ENCODE results near the gene CFAP221.

The CFAP221 gene

GRCh38 chr2:119702203-119702917 lies 158.1 kb downstream of the CFAP221 start:
- FAIRE-seq = no peak

GRCh38 chr2:119702918-119703401 lies 158.7 kb downstream of the CFAP221 start:
- FAIRE-seq = no peak

- FAIRE-seq = no peak
Measured at GRCh38 chr2:119703526-119703925, 159.3 kb downstream of the CFAP221 start.

GRCh38 chr2:119704670-119705120 lies 160.4 kb downstream of the CFAP221 start:
- no peak for FAIRE-seq

GRCh38 chr2:119706221-119706620 lies 162.0 kb downstream of the CFAP221 start:
- no peak for FAIRE-seq
